NCI-H146 treated with DMSO at 0.1 percent for 48 hours (cell line): ENCODE measurements around the gene ISOC2.
"Not testable (repeated sequence)": the region's sequence is repeated elsewhere in the genome, so short reads cannot be mapped to it uniquely, and the experiment has no call there.

Source experiments
- DNase-seq: peaks from one replicate; lab custom pipeline; 2025; ENCODE audit not compliant: unreplicated experiment; lab: John Stamatoyannopoulos, UW

Gene ISOC2, protein sequence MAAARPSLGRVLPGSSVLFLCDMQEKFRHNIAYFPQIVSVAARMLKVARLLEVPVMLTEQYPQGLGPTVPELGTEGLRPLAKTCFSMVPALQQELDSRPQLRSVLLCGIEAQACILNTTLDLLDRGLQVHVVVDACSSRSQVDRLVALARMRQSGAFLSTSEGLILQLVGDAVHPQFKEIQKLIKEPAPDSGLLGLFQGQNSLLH

DNA sequence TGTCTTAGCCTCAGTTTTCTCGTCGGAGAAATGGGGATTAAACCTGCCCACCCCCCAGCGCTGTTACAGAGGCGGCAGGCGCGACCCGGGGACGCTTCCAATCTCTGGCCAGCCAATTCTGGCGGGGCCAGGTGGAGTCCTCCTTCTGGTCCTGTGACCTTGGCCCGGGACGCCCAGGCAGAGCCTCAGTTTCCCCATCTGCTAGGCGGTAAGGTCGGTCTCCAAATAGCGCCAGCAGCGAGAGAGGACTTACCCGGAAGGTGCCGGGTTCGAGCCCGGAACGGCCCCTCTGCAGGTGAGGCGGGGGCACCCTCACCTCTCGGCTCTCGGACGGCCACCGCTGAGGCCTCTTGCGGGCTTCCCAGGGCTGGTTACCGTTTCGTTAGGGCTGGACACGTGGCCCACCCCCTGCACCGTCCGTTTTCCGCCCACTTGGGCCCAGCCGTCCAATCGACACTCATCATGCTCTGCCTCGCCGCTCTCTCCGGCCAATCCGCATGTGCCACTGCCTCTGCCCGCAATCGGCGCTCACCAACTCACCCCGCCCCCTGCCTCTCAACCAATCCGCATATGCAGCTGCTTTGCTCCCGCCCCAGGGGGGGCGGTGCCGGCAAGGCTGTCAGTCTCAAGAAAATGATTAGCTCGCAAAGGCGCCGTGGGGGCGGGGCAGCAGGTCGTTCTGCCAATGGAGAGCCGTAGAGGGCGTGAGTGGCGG, at the start of gene ISOC2:
ISOC2 (minus strand) TSS at position 384 of the 715 bp plus-strand sequence. CDS start 5,156 bp downstream, outside the sequence.
- DNase-seq, result peak; percentile 99

DNA sequence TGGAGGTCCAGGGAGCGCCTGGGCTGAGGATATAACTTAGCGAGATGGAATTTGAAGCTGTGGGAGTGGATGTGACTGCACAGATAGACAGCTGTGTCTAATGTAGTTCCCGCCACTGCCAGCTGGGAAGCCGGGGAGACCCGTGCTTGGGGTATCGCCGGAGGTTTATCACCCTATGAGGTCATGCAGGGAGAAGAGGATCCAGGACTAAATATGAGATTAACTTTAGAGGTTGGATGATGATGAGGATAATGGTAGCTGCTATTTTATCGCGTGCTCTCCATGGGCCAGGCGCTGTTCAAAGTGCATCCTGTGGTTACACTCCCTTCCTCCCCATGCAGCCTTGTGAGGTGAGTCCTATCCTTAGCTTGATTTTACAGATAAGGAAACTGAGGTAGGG, 46.7 kb upstream of the ISOC2 start:
- DNase-seq, result no peak

DNA sequence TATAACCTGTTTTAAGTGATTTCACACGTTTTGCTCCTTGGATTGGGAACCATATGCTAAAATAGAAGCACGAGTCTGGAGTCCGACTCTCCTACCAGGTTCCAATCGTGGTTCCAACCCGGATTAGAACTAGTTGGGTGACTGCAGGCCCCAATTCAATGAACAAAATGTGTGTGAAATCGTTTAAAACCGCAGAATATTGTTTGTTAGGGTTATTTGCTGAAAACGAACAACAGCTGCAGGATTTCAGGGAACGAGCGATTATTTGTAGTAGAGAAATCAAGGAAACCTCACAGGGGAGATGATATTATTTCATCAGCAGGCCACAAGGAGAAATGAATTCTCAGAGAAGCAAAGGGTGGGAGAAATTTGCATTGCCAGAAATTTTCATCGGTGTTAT, 43.5 kb upstream of the ISOC2 start:
- DNase-seq, result no peak

DNA sequence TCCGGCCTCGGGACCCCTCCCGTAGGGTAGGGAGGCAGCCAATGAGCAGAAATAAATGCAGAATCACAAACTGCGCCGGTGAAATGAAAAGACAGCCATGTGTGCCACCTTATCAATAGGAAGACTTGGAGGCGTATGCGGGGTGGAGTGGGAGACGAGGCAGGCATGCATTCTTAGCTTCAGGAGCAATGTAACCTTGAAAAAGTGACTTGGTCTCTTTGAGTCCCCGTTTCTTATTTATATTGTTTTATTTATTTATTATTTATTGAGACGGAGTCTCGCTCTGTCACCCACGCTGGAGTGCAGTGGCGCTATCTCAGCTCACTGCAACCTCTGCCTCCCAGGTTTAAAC, 42.8 kb upstream of the ISOC2 start:
- DNase-seq, result no peak

DNA sequence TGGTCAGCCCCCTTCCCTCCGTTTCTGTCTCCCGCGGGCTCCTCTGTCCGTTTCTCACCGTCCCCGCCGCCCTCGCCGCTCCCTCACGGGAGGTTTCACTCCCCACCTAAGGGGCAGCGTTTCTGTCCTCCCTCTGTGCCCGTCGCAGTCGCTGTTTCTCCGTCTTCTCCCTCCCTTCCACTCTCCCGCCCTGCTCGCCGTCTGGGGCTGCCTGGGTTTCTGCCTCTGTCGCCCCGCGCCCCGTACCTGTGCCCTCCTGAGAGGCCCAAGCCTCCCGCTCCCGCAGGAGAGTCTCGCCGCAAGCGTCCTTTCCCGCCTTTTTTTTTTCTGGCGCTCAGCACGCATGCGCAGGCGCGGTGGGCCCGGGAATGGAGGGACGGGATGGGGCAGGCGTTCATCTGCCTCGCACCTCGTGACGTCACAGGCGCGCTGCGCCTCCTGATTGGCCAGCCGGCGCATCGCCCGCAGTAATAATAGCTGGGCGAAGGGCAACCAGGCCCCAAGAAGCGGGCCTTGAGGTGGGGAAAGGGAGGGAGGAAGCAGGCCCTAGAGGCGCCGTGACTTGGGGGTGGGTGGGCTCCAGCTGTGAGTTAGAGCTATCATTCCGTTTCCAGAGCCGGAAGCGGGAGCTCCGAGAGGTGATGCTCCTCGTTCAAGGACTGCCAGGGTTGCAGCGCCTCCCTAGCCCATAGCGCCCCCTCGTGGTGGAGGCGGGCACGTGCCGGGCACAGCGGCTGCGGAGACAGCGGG, 42.2 kb upstream of the ISOC2 start:
- DNase-seq, result peak; percentile 92

DNA sequence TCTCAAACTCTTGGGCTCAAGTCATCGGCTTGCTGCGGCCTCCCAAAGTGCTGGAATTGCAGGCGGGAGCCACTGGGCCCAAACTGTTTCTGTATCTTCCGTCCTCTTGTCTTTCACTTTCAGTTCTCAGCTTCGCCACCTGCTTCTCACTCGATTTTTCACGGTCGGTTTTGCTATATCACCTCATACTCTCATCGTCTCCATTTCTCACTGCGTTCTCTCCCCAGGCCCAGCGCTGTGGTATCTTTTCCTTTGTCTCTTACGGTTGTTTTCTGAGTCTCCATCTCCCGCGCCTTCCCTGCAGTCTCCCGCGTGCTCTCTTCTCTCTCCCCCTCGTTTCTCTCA, 41.7 kb upstream of the ISOC2 start:
- DNase-seq, result no peak

DNA sequence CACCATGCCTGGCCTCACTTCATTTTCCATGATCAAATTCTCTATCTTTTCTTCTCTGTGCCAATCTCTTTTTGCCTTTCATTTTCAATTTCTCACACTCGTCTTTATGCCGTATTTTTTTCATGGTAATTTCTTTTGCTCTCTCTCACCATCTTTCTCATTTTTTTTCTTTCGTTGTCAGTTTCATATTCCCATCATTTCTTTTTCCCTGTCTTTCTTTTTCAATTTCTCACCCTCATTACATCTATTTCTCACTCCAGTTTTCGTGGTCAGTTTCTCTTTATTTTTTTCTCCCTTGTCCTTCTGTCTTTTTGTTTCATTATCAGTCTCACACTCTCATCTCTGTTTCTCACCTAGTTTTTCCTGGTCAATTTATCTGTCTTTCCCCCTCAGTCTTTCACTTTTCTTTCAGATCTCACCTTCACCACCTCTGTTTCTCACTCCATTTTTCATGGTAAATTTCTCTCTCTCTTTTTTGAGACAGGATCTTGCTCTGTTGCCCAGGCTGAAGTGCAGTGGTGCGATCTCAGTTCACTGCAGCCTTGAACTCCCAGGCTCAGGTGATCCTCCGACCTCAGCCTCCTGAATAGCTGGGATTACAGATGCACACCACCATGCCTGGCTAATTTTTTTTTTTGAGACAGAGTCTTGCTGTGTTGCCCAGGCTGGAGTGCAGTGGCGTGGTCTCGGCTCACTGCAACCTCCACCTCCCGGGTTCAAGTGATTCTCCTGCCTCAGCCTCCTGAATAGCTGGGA, 40.9 kb upstream of the ISOC2 start:
- DNase-seq, result no peak

DNA sequence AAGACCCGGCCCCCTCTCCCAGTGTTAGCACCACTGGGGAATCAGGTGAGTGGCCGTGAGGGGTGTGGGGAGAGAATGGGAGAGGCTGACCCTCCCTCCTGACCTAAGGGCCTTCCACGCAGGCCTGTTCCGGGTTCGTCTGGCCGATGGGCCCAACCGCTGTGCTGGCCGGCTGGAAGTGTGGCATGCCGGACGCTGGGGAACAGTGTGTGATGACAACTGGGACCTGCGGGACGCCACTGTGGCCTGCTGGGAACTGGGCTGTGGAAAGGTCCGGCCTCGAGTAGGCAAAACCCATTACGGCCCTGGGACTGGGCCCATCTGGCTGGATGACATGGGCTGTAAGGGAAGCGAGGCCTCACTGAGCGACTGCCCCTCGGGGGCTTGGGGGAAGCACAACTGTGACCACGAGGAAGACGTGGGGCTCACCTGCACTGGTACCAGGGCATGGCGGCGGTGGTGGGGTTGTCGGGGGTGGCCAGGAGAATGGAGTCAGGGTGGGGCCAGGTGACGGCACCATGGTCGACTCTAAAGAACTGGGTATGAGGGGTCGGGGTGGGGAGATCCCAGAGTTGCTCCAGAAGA, 39.0 kb upstream of the ISOC2 start:
- no peak for DNase-seq

DNA sequence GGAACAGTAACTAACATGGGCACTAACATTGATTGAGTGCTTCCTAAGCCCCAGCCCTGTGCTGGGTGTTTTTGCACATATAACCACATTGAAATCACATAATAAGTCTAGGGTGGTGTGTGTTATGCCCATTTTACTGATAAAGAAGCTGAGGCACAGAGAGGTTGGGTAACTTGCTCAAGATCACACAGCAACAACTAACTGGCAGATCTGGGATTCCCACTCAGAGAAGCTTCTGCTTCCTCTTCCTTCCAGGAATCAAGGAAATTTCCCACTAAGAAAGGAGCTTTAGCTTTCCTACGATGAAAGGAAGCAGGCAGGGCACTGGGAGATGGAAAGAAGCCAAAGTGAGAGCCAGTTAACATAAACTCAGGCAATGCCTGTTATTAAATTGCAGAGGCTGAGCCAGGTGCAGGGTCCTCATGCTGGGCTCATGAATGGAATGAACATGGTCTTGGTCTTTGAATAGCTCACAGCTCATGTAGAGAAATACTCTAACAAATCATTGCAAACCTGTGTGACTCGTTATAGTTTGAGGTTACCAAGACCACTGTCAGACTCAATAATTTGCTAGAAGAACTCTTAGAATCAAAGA, 36.9 kb upstream of the ISOC2 start:
- DNase-seq, result peak; percentile 18

DNA sequence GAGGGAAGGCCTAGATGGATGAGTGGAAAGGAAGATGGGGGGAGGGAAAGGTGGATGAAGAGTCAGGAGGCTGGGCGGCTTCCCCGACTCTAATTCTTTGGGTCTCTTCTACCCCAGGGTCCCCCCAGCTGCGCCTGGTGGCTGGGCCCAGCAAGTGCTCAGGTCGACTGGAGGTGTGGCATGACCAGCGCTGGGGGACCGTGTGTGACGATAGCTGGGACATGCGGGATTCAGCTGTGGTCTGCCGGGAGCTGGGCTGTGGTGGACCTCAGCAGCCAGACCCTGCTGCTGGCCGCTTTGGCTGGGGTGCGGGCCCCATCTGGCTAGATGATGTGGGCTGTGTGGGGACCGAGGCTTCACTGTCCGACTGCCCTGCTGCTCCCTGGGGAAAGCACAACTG, 36.3 kb upstream of the ISOC2 start:
- no peak for DNase-seq

DNA sequence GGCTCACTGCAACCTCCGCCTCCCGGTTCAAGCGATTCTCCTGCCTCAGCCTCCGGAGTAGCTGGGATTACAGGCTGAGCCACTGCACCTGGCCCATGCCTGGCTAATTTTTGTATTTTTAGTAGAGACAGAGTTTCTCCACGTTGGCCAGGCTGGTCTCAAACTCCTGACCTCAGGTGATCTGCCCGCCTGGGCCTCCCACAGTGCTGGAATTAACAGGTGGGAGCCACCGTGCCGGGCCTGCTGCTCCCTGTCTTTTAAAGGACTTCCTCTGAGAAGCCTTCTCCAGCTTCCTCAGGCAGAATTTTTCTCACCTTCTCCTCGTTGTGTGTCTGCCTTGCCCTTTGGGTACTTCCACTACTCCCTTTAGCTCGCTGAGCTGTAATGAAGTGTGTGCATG, 35.4 kb upstream of the ISOC2 start:
- DNase-seq, result not testable (repeated sequence)

DNA sequence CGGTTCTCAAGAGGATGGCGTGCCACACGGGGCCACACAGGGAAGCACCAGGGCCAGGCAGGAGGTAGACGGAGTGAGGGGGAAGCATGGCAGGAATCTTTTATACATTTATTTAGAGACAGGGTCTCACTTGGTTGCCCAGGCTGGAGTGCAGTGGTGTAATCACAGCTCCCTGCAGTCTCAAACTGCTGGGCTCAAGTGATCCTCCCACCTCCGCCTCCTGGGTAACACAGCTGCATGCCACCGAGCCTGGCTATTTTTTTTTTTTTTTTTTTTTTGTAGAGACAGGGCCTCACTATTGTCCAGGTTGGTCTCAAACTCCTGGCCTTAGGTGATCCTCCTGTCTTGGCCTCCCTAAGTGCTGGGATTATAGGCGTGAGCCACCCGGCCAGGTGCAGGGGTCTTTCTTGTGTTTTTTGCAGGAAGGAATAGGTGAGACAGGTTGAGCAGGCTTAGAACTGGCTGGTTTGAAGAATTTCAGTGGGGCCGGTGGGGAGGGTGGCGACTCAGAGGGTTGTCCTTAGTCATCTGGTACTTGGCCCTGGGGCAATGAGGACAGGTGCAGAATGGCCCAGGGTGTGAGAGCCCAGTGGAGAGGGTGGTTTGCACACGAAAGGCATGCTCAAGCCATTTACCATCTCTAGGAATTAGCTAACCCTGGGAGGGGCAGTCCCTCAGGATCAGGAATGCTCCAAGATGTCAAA, 34.4 kb upstream of the ISOC2 start:
- peak; percentile 63 for DNase-seq

DNA sequence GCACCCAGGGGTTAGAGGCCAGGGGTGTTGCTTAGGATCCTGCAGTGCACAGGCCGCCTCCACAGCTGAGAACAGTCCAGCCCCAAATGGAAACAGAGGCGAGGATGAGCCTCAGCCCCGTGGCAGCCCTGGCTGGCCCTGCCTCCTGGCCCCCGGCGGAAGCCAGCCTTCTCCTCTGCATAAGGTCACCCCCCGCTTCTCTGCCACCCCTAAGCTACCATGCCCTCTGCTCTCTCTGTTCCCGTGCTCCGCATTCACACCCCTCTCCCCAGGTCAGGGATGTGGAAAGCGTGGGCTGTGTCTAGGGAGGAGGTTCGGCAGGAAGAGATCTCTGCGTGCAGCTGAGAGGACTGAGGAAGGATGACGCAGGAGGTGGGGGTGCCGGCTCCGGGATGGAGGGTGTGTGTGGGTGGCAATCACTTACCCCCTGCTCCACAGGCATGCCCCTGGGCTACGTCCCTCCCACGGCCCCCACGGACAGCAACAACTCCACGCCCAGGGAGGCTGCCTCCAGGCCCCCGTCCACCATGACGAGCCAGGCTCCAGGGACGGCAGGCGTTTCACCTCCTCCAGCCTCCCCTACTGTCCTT, 32.8 kb upstream of the ISOC2 start:
- DNase-seq, result no peak

DNA sequence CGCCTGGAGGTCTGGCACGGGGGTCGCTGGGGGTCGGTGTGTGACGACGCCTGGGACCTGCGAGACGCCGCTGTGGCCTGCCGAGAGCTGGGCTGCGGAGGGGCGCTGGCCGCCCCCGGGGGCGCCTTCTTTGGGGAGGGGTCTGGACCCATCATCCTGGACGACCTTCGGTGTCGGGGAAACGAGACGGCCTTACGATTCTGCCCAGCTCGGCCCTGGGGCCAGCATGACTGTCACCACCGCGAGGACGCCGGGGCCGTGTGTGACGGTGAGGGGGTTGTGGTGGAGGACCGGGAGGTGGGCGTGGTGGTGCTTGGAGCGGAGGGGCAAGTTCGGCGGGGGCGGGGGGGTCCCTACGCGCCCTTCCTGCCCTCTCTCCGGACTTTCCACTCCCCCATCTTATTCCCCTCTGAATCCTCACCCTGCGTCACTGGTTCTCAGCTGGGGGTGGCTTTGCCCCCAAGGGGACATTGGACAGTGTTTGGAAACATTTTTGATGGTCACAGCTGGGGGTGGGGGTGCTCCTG, 32.3 kb upstream of the ISOC2 start:
- no peak for DNase-seq

DNA sequence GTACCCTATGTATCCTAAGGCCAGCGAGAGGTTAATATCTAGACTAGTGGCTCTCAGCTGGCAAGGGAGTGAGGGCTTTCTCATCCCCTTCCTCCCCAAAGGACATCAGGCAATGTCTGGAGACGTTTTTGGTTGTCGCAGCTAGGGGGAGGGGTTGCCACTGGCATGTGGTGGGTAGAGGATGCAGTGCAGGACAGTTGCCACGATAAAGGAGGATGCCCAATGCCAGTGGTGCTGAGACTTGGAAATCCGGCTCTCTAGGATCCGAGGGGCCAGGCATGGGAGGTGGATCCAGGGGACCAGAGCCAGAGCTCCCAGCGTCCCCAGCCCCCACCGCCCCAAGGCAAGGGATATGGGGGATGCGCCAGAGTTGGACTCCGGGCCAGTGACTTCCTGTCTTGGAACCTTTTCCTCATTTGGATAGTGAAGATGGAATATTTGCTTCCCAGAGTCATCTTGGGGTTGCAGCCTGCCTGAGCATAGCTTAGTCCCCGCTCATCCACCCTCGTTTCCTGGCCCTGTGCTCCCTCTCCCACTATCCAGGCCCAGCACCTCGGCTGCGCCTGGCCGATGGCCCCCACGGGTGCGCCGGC, 31.7 kb upstream of the ISOC2 start:
- DNase-seq, result no peak

DNA sequence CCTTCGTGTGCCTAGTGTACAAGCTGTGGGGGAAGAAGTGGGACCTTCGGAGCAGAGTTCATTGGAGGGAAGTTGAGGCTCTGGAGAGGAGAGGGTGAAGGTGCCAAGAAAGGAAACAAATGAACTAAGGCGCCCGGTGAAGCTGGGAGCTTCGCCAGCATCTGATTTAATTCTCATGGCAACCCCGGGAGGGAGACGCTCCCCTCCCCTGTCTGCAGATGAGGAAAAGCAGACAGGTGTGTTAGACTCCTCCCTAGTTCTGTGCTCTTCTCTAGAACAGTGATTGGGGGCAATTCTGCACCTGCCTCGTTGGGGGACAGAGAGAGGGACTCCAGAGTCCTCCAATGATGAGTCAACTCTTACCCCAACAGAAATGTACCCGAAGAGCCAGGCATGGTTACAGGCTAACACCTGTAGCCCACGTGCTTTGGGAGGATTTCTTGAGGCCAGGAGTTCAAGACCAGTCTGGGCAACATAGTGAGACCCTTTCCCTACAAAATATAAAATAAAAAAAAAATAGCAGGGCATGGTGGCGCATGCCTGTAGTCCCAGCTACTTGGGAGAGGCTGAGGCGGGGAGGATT, 31.0 kb upstream of the ISOC2 start:
- peak; percentile 41 for DNase-seq

DNA sequence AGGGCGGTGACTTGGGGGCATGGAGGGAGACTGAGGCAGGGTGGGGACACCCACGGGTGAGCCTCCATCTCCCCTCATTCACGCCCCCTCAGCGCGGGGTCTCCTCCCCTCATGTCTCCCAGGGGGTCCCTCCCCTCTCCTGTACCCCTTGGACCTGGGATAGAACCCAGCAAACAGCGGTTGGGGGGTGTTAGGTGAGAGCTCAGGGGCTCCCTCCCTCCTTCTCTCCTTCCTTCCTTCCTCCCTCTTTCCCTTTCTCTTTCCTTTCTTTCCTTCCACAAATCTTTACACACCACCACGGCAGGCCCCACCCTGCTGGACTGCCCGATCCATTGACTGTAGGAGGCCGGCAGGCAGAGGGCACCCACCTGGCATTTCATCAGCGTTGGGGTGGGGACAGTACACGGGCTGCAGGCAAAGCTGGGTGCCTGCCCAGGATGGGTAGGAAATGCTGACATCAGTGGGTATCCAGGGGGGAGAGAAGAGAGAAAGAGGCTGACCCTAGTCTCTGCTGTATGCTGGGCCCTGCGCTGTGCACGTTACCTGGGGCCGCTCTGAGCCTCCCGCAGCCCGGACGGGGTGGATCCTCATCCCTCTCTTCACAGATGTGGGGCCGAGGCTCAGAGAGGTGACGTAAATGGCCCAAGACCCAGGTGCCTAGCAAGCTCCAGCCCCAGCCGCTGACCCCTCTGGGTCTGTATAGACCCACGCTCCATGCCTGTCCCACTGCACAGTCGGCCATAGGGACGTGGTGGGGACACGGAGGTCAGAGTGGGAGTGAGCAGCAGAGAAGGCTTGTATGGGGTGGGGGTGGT, 30.3 kb upstream of the ISOC2 start:
- no peak for DNase-seq
